ENCODE results near the gene PCDHGB6.

Gene PCDHGB6

DNA sequence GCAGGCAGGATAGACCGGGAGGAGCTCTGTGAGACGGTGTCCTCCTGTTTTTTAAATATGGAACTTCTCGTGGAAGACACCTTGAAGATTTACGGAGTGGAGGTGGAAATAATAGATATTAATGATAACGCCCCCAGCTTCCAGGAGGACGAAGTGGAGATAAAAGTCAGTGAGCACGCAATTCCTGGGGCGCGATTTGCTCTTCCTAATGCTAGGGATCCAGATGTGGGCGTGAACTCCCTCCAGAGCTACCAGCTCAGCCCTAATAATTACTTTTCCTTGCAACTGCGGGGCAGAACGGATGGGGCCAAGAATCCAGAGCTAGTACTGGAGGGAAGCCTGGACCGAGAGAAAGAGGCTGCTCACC lies 13.7 kb downstream of the PCDHGB6 start:
- H3K4me3 ChIP-seq (ENCODE audit: insufficient read depth, low read length, poor library complexity, severe bottlenecking) = no peak overlapping the region
- H3K9ac ChIP-seq (ENCODE audit: low read length) = no peak overlapping the region
- 0 out of 2 replicates have a peak, but pooled peaks cover 2% of the 10 kb centered on the region for H3K36me3 ChIP-seq (ENCODE audit: low read length)
- H3K79me2 ChIP-seq (ENCODE audit: insufficient read depth, low read length) = no peaks in the 10 kb centered on the region
- H3F3A ChIP-seq (ENCODE audit: insufficient read depth) = no peaks in the 10 kb centered on the region
- H3K27ac ChIP-seq (ENCODE audit: low read depth, low read length) = no peak overlapping the region
- H3K4me2 ChIP-seq (ENCODE audit: low read depth, low read length, poor library complexity, severe bottlenecking) = no peak overlapping the region
- no peaks in the 10 kb centered on the region for H3K9me2 ChIP-seq (replicated peaks; ENCODE audit: insufficient read depth, low read length)
- no peak overlapping the region for H2AFZ ChIP-seq (ENCODE audit: low read depth, low read length, severe bottlenecking)
- TF ChIP-seq, protein P1, sequence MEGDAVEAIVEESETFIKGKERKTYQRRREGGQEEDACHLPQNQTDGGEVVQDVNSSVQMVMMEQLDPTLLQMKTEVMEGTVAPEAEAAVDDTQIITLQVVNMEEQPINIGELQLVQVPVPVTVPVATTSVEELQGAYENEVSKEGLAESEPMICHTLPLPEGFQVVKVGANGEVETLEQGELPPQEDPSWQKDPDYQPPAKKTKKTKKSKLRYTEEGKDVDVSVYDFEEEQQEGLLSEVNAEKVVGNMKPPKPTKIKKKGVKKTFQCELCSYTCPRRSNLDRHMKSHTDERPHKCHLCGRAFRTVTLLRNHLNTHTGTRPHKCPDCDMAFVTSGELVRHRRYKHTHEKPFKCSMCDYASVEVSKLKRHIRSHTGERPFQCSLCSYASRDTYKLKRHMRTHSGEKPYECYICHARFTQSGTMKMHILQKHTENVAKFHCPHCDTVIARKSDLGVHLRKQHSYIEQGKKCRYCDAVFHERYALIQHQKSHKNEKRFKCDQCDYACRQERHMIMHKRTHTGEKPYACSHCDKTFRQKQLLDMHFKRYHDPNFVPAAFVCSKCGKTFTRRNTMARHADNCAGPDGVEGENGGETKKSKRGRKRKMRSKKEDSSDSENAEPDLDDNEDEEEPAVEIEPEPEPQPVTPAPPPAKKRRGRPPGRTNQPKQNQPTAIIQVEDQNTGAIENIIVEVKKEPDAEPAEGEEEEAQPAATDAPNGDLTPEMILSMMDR (IDR thresholded peaks at IDR 0.05; ENCODE audit: insufficient read depth, low read length, poor library complexity, severe bottlenecking) = no peak
- no peak for TF ChIP-seq EZH2phosphoT487 (conservative IDR thresholded peaks at IDR 0.05; ENCODE audit: low read length)
- peaks cover 12% of the 10 kb centered on the region; the same call in 1 of the 2 replicates for H3K9me3 ChIP-seq (ENCODE audit: insufficient read depth, low read length)
- H3K27me3 ChIP-seq (ENCODE audit: low read length) = no peaks in the 10 kb centered on the region
- no peaks in the 10 kb centered on the region for H4K20me1 ChIP-seq (ENCODE audit: low read depth, low read length)

DNA sequence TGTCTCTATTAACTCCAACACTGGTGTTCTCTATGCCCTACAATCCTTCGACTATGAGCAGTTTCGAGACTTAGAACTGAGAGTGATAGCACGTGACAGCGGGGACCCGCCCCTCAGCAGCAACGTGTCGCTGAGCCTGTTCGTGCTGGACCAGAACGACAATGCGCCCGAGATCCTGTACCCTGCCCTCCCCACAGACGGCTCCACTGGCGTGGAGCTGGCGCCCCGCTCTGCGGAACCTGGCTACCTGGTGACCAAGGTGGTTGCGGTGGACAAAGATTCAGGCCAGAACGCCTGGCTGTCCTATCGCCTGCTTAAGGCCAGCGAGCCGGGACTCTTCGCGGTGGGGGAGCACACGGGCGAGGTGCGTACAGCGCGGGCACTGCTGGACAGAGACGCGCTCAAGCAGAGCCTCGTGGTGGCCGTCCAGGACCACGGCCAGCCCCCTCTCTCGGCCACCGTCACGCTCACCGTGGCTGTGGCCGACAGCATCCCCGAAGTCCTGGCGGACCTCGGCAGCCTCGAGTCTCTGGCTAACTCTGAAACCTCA lies 15.0 kb downstream of the PCDHGB6 start:
- no peaks in the 10 kb centered on the region for H3F3A ChIP-seq (ENCODE audit: insufficient read depth)
- H3K36me3 ChIP-seq (ENCODE audit: low read length) = 0 out of 2 replicates have a peak, but pooled peaks cover 2% of the 10 kb centered on the region
- TF ChIP-seq EZH2phosphoT487 (conservative IDR thresholded peaks at IDR 0.05; ENCODE audit: low read length) = no peak
- TF ChIP-seq, protein P1 (IDR thresholded peaks at IDR 0.05; ENCODE audit: insufficient read depth, low read length, poor library complexity, severe bottlenecking) = no peak
- no peak overlapping the region for H2AFZ ChIP-seq (ENCODE audit: low read depth, low read length, severe bottlenecking)
- H4K20me1 ChIP-seq (ENCODE audit: low read depth, low read length) = no peaks in the 10 kb centered on the region
- no peaks in the 10 kb centered on the region for H3K27me3 ChIP-seq (ENCODE audit: low read length)
- H3K4me3 ChIP-seq (ENCODE audit: insufficient read depth, low read length, poor library complexity, severe bottlenecking) = no peak overlapping the region
- H3K9me3 ChIP-seq (ENCODE audit: insufficient read depth, low read length) = peaks cover 15% of the 10 kb centered on the region; the same call in 1 of the 2 replicates
- no peaks in the 10 kb centered on the region for H3K79me2 ChIP-seq (ENCODE audit: insufficient read depth, low read length)
- H3K4me2 ChIP-seq (ENCODE audit: low read depth, low read length, poor library complexity, severe bottlenecking) = no peak overlapping the region
- no peak overlapping the region for H3K27ac ChIP-seq (ENCODE audit: low read depth, low read length)
- H3K9me2 ChIP-seq (replicated peaks; ENCODE audit: insufficient read depth, low read length) = no peaks in the 10 kb centered on the region
- H3K9ac ChIP-seq (ENCODE audit: low read length) = no peak overlapping the region

DNA sequence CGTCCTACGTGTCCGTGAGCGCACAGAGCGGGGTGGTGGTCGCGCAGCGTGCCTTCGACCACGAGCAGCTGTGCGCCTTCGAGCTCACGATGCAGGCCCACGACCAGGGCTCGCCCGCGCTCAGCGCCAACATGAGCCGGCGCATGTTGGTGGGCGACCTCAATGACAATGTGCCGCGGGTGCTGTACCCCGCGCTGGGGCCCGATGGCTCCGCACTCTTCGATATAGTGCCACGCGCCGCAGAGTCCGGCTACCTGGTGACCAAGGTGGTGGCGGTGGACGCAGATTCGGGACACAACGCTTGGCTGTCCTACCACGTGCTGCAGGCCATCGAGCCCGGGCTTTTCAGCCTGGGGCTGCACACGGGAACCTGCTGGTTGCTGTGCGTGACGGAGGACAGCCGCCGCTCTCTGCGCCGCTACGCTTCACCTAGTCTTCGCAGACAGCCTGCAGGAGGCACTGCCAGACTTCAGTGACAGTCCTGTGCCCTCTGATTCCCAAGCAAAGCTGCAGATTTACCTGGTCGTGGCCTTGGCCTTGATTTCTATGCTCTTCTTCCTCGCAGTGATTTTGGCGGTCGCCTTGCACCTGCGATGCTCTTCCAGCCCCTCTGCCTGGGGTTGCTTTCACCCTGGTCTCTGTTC lies 20.1 kb downstream of the PCDHGB6 start:
- Histone ChIP-seq H4K20me1 (ENCODE audit: low read depth, low read length) (no peaks in the 10 kb centered on the region), H3K4me3 (ENCODE audit: insufficient read depth, low read length, poor library complexity, severe bottlenecking) (no peak overlapping the region), H3K79me2 (ENCODE audit: insufficient read depth, low read length) (no peaks in the 10 kb centered on the region), H3K9ac (ENCODE audit: low read length) (no peak overlapping the region), H3K27me3 (ENCODE audit: low read length) (no peaks in the 10 kb centered on the region), H3K27ac (ENCODE audit: low read depth, low read length) (no peak overlapping the region), H3K4me2 (ENCODE audit: low read depth, low read length, poor library complexity, severe bottlenecking) (no peak overlapping the region), H2AFZ (ENCODE audit: low read depth, low read length, severe bottlenecking) (no peak overlapping the region), H3F3A (ENCODE audit: insufficient read depth) (no peaks in the 10 kb centered on the region), H3K36me3 (ENCODE audit: low read length) (no peaks in the 10 kb centered on the region; the same call in 1 of the 2 replicates), H3K9me3 (ENCODE audit: insufficient read depth, low read length) (peaks cover 11% of the 10 kb centered on the region; the same call in 1 of the 2 replicates), H3K9me2 (replicated peaks; ENCODE audit: insufficient read depth, low read length) (no peaks in the 10 kb centered on the region)
- TF ChIP-seq, protein P1 (IDR thresholded peaks at IDR 0.05; ENCODE audit: insufficient read depth, low read length, poor library complexity, severe bottlenecking) = no peak
- no peak for TF ChIP-seq EZH2phosphoT487 (conservative IDR thresholded peaks at IDR 0.05; ENCODE audit: low read length)

Data from SU-DHL-6 (cell line).